ENCODE results near the gene CDK1. TPM values are rescaled to one million over a fixed set of nuclear protein-coding genes. Genes with fewer than 3 reads are reported as not detected.

CDK1 gene
- total and polyA plus RNA-seq, 7 donors: 0.33 to 23.9 (median 2.7) TPM

GRCh38 chr10:60821656-60822055 lies 43.4 kb downstream of the CDK1 start:
- Histone ChIP-seq H3K36me3 (no peaks in the 10 kb centered on the region), H3K4me1 (peaks cover 0 to 40% (median 25%) of the 10 kb centered on the region in 4 donors), H3K9me3 (no peaks in the 10 kb centered on the region), H3K4me3 (no peak overlapping the region), H3K27ac (no peak overlapping the region), H3K27me3 (no peaks in the 10 kb centered on the region)
- TF ChIP-seq CTCF (IDR thresholded peaks at IDR 0.05): no peak
- TF ChIP-seq POLR2AphosphoS5 (IDR thresholded peaks at IDR 0.05): no peak
- WGBS, 2 donors: 73 to 81% methylated on average over 2 of the region's 2 CpGs
- DNase-seq: no peak
- intact Hi-C loops (cut with DNase I): no loop called here

GRCh38 chr10:60822809-60823208 lies 44.5 kb downstream of the CDK1 start:
- Histone ChIP-seq H3K36me3 (no peaks in the 10 kb centered on the region), H3K9me3 (no peaks in the 10 kb centered on the region), H3K27me3 (no peaks in the 10 kb centered on the region), H3K4me1 (peaks cover 0 to 29% (median 15%) of the 10 kb centered on the region in 4 donors), H3K27ac (no peak overlapping the region), H3K4me3 (no peak overlapping the region)
- DNase-seq: no peak
- TF ChIP-seq POLR2AphosphoS5 (IDR thresholded peaks at IDR 0.05): no peak
- TF ChIP-seq CTCF (IDR thresholded peaks at IDR 0.05): no peak
- TF ChIP-seq POLR2A (IDR thresholded peaks at IDR 0.05): no peak
- TF ChIP-seq EP300 (IDR thresholded peaks at IDR 0.05): no peak
- WGBS, 2 donors: 77% methylated on average over 4 of the region's 4 CpGs
- intact Hi-C loops (cut with DNase I): no loop called here

- Histone ChIP-seq H3K36me3 (no peaks in the 10 kb centered on the region), H3K27ac (no peak overlapping the region), H3K27me3 (no peaks in the 10 kb centered on the region), H3K4me3 (no peak overlapping the region), H3K4me1 (peaks cover 0 to 24% (median 10%) of the 10 kb centered on the region in 4 donors), H3K9me3 (no peaks in the 10 kb centered on the region)
- DNase-seq: no peak
- intact Hi-C loops (cut with DNase I): no loop called here
- 90 to 94% methylated on average over 1 of the region's 1 CpG for WGBS, 2 donors
- TF ChIP-seq EP300 (IDR thresholded peaks at IDR 0.05): no peak
- no peak for TF ChIP-seq CTCF (IDR thresholded peaks at IDR 0.05)
- TF ChIP-seq POLR2AphosphoS5 (IDR thresholded peaks at IDR 0.05): no peak
- no peak for TF ChIP-seq POLR2A (IDR thresholded peaks at IDR 0.05)
These were observed 45.0 kb downstream of the CDK1 start for GRCh38 chr10:60823324-60823723.

GRCh38 chr10:60825520-60825919 lies 47.2 kb downstream of the CDK1 start:
- no peaks in the 10 kb centered on the region for H3K9me3 ChIP-seq
- H3K27ac ChIP-seq: no peak overlapping the region
- no peak for DNase-seq
- WGBS, 2 donors: 74 to 85% methylated on average over 4 of the region's 4 CpGs
- TF ChIP-seq POLR2AphosphoS5 (IDR thresholded peaks at IDR 0.05) (no peak), POLR2A (IDR thresholded peaks at IDR 0.05) (no peak), CTCF (IDR thresholded peaks at IDR 0.05) (no peak), EP300 (IDR thresholded peaks at IDR 0.05) (no peak)
- H3K36me3 ChIP-seq: no peaks in the 10 kb centered on the region
- H3K27me3 ChIP-seq: no peaks in the 10 kb centered on the region
- H3K4me1 ChIP-seq: peaks cover 0 to 4% (median 0%) of the 10 kb centered on the region in 4 donors
- intact Hi-C loops (cut with DNase I): no loop called here
- no peak overlapping the region for H3K4me3 ChIP-seq

GRCh38 chr10:60827791-60828488 lies 49.7 kb downstream of the CDK1 start:
- no peak for DNase-seq
- no peaks in the 10 kb centered on the region for H3K4me1 ChIP-seq
- peak overlapping the region in 1 of 4 donors; percentile 44 for H3K27ac ChIP-seq
- TF ChIP-seq POLR2AphosphoS5 (IDR thresholded peaks at IDR 0.05): peak in 1 of 4 donors; percentile 31
- no peak for TF ChIP-seq EP300 (IDR thresholded peaks at IDR 0.05)
- TF ChIP-seq CTCF (IDR thresholded peaks at IDR 0.05): no peak
- no peaks in the 10 kb centered on the region for H3K27me3 ChIP-seq
- intact Hi-C loops (cut with DNase I): no loop called here
- whole genome bisulfite sequencing, 2 donors: 61 to 69% methylated on average over 5 of the region's 5 CpGs
- H3K4me3 ChIP-seq: no peak overlapping the region
- H3K36me3 ChIP-seq: no peaks in the 10 kb centered on the region
- H3K9me3 ChIP-seq: no peaks in the 10 kb centered on the region

Measured in sigmoid colon (tissue), 7 donors.